Activated CD8-positive, alpha-beta T cell treated with anti-CD3 and anti-CD28 coated beads for 36 hours (primary cell): ENCODE results near the gene CHST5. TPM values are rescaled to one million over a fixed set of nuclear protein-coding genes. Genes with fewer than 3 reads are reported as not detected.
"Not testable (repeated sequence)": the region's sequence is repeated elsewhere in the genome, so short reads cannot be mapped to it uniquely, and the experiment has no call there.

Source experiments
- ATAC-seq: fragments of 200-7000 bp; cut with Tn5 transposase; one replicate; pipeline ENCODE4 v1.10.0; 2021; ENCODE audit warnings: mild to moderate bottlenecking, moderate library complexity
- CTCF ChIA-PET: fragments of 350-600 bp; sonication (Branson Sonifier 250); formaldehyde crosslinking; loops from one replicate; lab custom pipeline; 2021; ENCODE audit warnings: antibody characterized with exemption; lab: Charles Lee
- POLR2A ChIA-PET: fragments of 350-600 bp; sonication (Branson Sonifier 250); formaldehyde crosslinking; loops from one replicate; lab custom pipeline; 2021; ENCODE audit warnings: antibody characterized with exemption; lab: Charles Lee
- DNase-seq: peaks from one replicate; pipeline ENCODE4 v3.0.0-alpha.2; 2020
- H3K27ac Mint-ChIP-seq: one replicate; pipeline ENCODE4 v1.8.0; 2021; ENCODE audit warnings: mild to moderate bottlenecking, mixed read lengths
- H3K27me3 Mint-ChIP-seq: one replicate; pipeline ENCODE4 v1.8.0; 2021; ENCODE audit warnings: mixed read lengths
- H3K36me3 Mint-ChIP-seq: one replicate; pipeline ENCODE4 v1.8.0; 2021; ENCODE audit warnings: low read depth, mixed read lengths
- H3K4me1 Mint-ChIP-seq: one replicate; pipeline ENCODE4 v1.8.0; 2021; ENCODE audit warnings: low read depth, mixed read lengths
- H3K4me3 Mint-ChIP-seq: one replicate; pipeline ENCODE4 v1.8.0; 2021; ENCODE audit warnings: mild to moderate bottlenecking, moderate library complexity, mixed read lengths
- H3K9me3 Mint-ChIP-seq: one replicate; pipeline ENCODE4 v1.8.0; 2021; ENCODE audit warnings: mixed read lengths
- CTCF ChIP-seq: fragments of 200-600 bp; IDR thresholded peaks from one replicate; pipeline ENCODE4 v1.8.0; 2022; ENCODE audit warnings: antibody characterized with exemption, mild to moderate bottlenecking
- intact Hi-C: fragments of 100-400 bp; cut with micrococcal nuclease; formaldehyde crosslinking; loops from one replicate; pipeline ENCODE4 v1.10.0; 2022
- total RNA-seq, 2 experiments: library from RNA; stranded (reverse); gene quantifications; one replicate each; pipeline ENCODE4 v1.2.3, GENCODE V29; 2021

Gene CHST5
- total RNA-seq, 2 experiments from 2014 or later: not detected

- ChIA-PET CTCF (interaction anchor here (0.6 to 1.2 kb wide), 3 partner anchors 11 to 42 kb away, joined by 3 read pairs; no protein-coding TSS in a partner anchor), POLR2A (no interaction called here)
- Mint-ChIP-seq H3K27ac (no peak overlapping the region), H3K4me3 (no peak overlapping the region), H3K27me3 (no peaks in the 10 kb centered on the region), H3K9me3 (no peaks in the 10 kb centered on the region), H3K4me1 (peaks cover 10% of the 10 kb centered on the region), H3K36me3 (no peaks in the 10 kb centered on the region)
- TF ChIP-seq CTCF: no peak
- intact Hi-C loops: no loop called here
- ATAC-seq (no peak), DNase-seq (no peak)
Measured at GRCh38 chr16:75514296-75514695, 21.6 kb downstream of the CHST5 start.

DNA sequence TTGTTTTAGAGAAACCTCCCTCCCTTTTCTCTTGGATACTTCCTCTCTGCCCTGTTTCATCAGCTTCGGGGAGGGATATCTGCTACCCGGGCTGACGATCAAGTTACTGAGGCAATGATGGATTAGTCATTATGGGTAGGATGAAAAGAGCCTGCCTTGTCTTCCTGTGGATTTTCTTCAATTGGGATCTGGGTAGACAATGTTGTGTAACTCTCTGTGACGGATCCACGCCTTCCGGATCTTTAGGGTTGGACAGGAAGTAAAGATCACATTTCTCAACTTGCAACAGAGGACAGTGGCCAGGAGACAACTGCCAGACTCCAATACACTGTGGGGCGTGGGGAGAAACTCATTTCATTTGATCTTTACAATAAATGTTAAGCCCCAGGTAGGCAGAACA lies 29.3 kb downstream of the CHST5 start:
- CTCF ChIA-PET: interaction anchor here (0.9 kb wide), 1 partner anchor 10 kb away, joined by 6 read pairs; no protein-coding TSS in a partner anchor
- no peak for TF ChIP-seq CTCF
- Mint-ChIP-seq H3K36me3 (no peaks in the 10 kb centered on the region), H3K27ac (no peak overlapping the region), H3K9me3 (no peaks in the 10 kb centered on the region), H3K27me3 (peaks cover 6% of the 10 kb centered on the region), H3K4me1 (peaks cover 3% of the 10 kb centered on the region), H3K4me3 (no peak overlapping the region)
- POLR2A ChIA-PET: no interaction called here
- intact Hi-C loops: no loop called here
- ATAC-seq (no peak), DNase-seq (no peak)

- ChIA-PET CTCF (interaction anchor here (0.9 kb wide), 1 partner anchor 11 kb away, joined by 6 read pairs; no protein-coding TSS in a partner anchor), POLR2A (no interaction called here)
- H3K9me3 Mint-ChIP-seq: no peaks in the 10 kb centered on the region
- H3K27me3 Mint-ChIP-seq: peaks cover 6% of the 10 kb centered on the region
- DNase-seq (no peak), ATAC-seq (no peak)
- no peaks in the 10 kb centered on the region for H3K36me3 Mint-ChIP-seq
- intact Hi-C loops: no loop called here
- H3K4me3 Mint-ChIP-seq: no peak overlapping the region
- H3K4me1 Mint-ChIP-seq: peaks cover 3% of the 10 kb centered on the region
- H3K27ac Mint-ChIP-seq: no peak overlapping the region
- TF ChIP-seq CTCF: no peak
Measured at GRCh38 chr16:75506107-75506506, 29.8 kb downstream of the CHST5 start.

- H3K27me3 Mint-ChIP-seq: peaks cover 6% of the 10 kb centered on the region
- no peaks in the 10 kb centered on the region for H3K9me3 Mint-ChIP-seq
- H3K36me3 Mint-ChIP-seq: no peaks in the 10 kb centered on the region
- no peak for TF ChIP-seq CTCF
- H3K4me3 Mint-ChIP-seq: no peak overlapping the region
- ChIA-PET POLR2A (no interaction called here), CTCF (interaction anchor here (1.4 kb wide), 1 partner anchor 10 kb away, joined by 3 read pairs; no protein-coding TSS in a partner anchor)
- ATAC-seq: no peak
- H3K4me1 Mint-ChIP-seq: peaks cover 3% of the 10 kb centered on the region
- intact Hi-C loops: no loop called here
- no peak overlapping the region for H3K27ac Mint-ChIP-seq
- no peak for DNase-seq
Measured at GRCh38 chr16:75503801-75504200, 32.1 kb downstream of the CHST5 start.

DNA sequence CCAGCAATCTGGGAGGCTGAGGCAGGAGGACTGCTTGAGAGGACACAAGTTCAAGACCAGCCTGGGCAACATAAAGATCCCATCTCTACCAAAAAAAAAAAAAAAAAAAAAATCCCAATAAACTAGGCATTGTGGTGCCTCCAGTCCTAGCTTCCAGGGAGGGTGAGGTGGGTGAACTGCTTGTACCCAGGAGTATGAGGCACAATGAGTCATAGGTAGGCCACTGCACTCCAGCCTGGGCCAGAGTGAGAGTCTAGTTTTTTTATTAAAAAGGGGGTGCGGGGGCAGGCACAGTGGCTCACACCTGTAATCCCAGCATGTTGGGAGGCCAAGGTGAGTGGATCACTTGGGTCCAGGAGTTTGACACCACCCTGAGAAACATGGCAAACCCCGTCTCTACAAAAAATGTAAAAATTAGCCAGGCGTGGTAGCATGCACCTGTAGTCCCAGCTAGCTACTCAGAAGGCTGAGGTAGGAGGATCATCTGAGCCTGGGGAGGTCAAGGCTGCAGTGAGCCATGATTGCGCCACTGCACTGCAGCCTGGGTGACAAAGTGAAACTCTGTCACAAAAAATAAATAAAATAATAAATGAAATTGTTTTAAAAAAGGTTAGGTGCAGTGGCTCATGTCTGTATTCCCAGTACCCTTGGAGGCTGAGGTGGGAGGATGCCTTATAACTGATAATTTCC lies 32.8 kb downstream of the CHST5 start:
- Mint-ChIP-seq H3K27me3 (peaks cover 6% of the 10 kb centered on the region), H3K4me3 (no peak overlapping the region), H3K36me3 (no peaks in the 10 kb centered on the region), H3K9me3 (no peaks in the 10 kb centered on the region), H3K4me1 (peaks cover 3% of the 10 kb centered on the region), H3K27ac (no peak overlapping the region)
- DNase-seq (no peak), ATAC-seq (no peak)
- TF ChIP-seq CTCF: no peak
- ChIA-PET POLR2A (no interaction called here), CTCF (interaction anchor here (0.8 to 1.4 kb wide), 2 partner anchors 11 to 38 kb away, joined by 3 read pairs; no protein-coding TSS in a partner anchor)
- intact Hi-C loops: no loop called here

- H3K4me1 Mint-ChIP-seq, H3K27me3 Mint-ChIP-seq, DNase-seq, H3K9me3 Mint-ChIP-seq, H3K4me3 Mint-ChIP-seq, H3K36me3 Mint-ChIP-seq, CTCF ChIA-PET, H3K27ac Mint-ChIP-seq, ATAC-seq, intact Hi-C loops, POLR2A ChIA-PET: not testable (repeated sequence)
Measured at GRCh38 chr16:75501820-75502219, 34.1 kb downstream of the CHST5 start.
